MM.1S (cell line): Measurements from ENCODE around the gene DIAPH3.

Experiments used
- DNase-seq: peaks from one replicate; pipeline ENCODE4 v3.0.0-alpha.2; 2015
- H2AFZ ChIP-seq: fragments of 300-600 bp; sonication (generic); 2 replicates; pipeline ENCODE4 v1.6.0; 2016; ENCODE audit warnings: antibody characterized with exemption, low read length
- H3F3A ChIP-seq: fragments of 300-600 bp; sonication (generic); 2 replicates; pipeline ENCODE4 v1.6.1; 2016; ENCODE audit warnings: mild to moderate bottlenecking, antibody characterized with exemption, low read length, moderate library complexity, mixed read lengths; ENCODE audit not compliant: insufficient read depth
- H3K27ac ChIP-seq: fragments of 300-600 bp; sonication (generic); 2 replicates; pipeline ENCODE4 v1.5.1; 2016; ENCODE audit warnings: mild to moderate bottlenecking, low read length
- H3K27me3 ChIP-seq: fragments of 300-600 bp; sonication (generic); replicated peaks from 2 replicates; pipeline ENCODE4 v1.6.0; 2016; ENCODE audit warnings: low read length; ENCODE audit not compliant: insufficient read depth
- H3K36me3 ChIP-seq: fragments of 300-600 bp; sonication (generic); replicated peaks from 2 replicates; pipeline ENCODE4 v1.6.1; 2016; ENCODE audit warnings: mild to moderate bottlenecking, low read length, mixed read lengths; ENCODE audit not compliant: insufficient read depth
- H3K4me1 ChIP-seq: fragments of 300-600 bp; sonication (generic); 2 replicates; pipeline ENCODE4 v1.6.1; 2016; ENCODE audit warnings: low read length, mixed read lengths
- H3K4me2 ChIP-seq: fragments of 300-600 bp; sonication (generic); 2 replicates; pipeline ENCODE4 v1.6.0; 2016; ENCODE audit warnings: low read depth, low read length
- H3K4me3 ChIP-seq: fragments of 300-600 bp; sonication (generic); 2 replicates; pipeline ENCODE4 v1.5.1; 2016; ENCODE audit warnings: low read length, mixed read lengths
- H3K79me2 ChIP-seq: fragments of 300-600 bp; sonication (generic); 2 replicates; pipeline ENCODE4 v1.6.1; 2016; ENCODE audit warnings: mixed run types, low read length, mixed read lengths
- H3K9ac ChIP-seq: fragments of 300-600 bp; sonication (generic); 2 replicates; pipeline ENCODE4 v1.6.1; 2016; ENCODE audit warnings: low read length, mixed read lengths
- H3K9me2 ChIP-seq: fragments of 300-600 bp; sonication (generic); replicated peaks from 2 replicates; pipeline ENCODE4 v1.6.1; 2016; ENCODE audit warnings: mild to moderate bottlenecking, low read length, mixed read lengths; ENCODE audit not compliant: insufficient read depth
- H3K9me3 ChIP-seq: fragments of 300-600 bp; sonication (generic); replicated peaks from 2 replicates; pipeline ENCODE4 v1.6.1; 2016; ENCODE audit warnings: mild to moderate bottlenecking, low read length, mixed read lengths; ENCODE audit not compliant: insufficient read depth
- H4K20me1 ChIP-seq: fragments of 300-600 bp; sonication (generic); 2 replicates; pipeline ENCODE4 v1.6.1; 2016; ENCODE audit warnings: mild to moderate bottlenecking, low read length, moderate library complexity, mixed read lengths; ENCODE audit not compliant: insufficient read depth
- EZH2 ChIP-seq: fragments of 300-600 bp; sonication (generic); optimal IDR thresholded peaks from 2 replicates; pipeline ENCODE3; 2017; ENCODE audit warnings: low read depth, mild to moderate bottlenecking, antibody characterized with exemption, low read length, mixed read lengths
- EZH2phosphoT487 ChIP-seq: fragments of 300-600 bp; sonication (generic); IDR thresholded peaks from 2 replicates; pipeline ENCODE4 v1.6.1; 2018; ENCODE audit warnings: antibody characterized with exemption, low read length
- TF ChIP-seq, protein P1 (sequence below): fragments of 300-600 bp; sonication (generic); IDR thresholded peaks from 2 replicates; pipeline ENCODE4 v1.5.1; 2016; ENCODE audit warnings: antibody characterized with exemption, low read length, mixed read lengths

DIAPH3 gene

DNA sequence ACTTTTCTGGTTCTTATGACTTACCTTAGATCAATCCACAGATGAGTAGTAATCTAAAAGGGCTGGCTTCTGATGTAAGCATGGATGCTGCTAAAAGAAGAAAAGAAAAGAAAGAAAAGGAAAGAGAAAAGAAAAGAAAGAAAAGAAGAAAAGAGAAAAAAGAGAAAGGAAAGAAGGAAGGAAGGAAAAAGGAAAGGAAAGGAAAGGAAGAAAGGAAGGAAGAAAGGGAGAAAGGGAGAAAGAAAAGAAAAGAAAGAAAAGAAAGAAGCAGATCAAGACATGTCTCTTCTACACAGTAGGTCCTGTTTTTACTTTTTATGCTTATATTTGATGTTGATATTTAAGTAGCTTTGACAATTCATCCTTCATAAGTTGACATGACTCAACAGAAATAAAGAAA lies 421.3 kb downstream of the DIAPH3 start:
- Histone ChIP-seq H3K9me3 (no peaks in the 10 kb centered on the region), H2AFZ (no peak overlapping the region)
- no peak for TF ChIP-seq EZH2phosphoT487
- TF ChIP-seq, protein P1, sequence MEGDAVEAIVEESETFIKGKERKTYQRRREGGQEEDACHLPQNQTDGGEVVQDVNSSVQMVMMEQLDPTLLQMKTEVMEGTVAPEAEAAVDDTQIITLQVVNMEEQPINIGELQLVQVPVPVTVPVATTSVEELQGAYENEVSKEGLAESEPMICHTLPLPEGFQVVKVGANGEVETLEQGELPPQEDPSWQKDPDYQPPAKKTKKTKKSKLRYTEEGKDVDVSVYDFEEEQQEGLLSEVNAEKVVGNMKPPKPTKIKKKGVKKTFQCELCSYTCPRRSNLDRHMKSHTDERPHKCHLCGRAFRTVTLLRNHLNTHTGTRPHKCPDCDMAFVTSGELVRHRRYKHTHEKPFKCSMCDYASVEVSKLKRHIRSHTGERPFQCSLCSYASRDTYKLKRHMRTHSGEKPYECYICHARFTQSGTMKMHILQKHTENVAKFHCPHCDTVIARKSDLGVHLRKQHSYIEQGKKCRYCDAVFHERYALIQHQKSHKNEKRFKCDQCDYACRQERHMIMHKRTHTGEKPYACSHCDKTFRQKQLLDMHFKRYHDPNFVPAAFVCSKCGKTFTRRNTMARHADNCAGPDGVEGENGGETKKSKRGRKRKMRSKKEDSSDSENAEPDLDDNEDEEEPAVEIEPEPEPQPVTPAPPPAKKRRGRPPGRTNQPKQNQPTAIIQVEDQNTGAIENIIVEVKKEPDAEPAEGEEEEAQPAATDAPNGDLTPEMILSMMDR, result no peak
- no peak for TF ChIP-seq EZH2

DNA sequence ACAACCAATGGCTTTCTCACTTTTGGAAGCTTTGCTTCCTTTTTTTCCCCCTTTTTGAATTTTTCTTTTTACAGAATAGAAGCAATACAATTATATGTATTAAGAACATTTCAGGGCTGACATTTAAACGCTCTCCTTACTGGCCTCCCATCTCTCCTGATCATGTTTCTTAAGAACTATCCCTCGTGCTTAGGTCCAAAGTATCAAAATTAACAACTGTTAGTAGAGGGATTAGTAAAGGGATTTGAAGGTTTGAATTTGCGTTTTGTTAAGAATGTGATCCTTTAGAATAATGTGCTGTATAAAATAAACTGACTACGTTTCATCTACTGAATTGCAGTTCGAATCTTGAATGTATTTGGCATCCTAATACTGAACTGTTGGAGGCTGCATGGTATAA lies 424.8 kb downstream of the DIAPH3 start:
- Histone ChIP-seq H3K79me2 (no peaks in the 10 kb centered on the region), H3K27me3 (no peaks in the 10 kb centered on the region), H3K9ac (no peak overlapping the region), H3K36me3 (no peaks in the 10 kb centered on the region), H3K9me2 (no peaks in the 10 kb centered on the region), H3K9me3 (no peaks in the 10 kb centered on the region), H2AFZ (no peak overlapping the region), H3F3A (no peaks in the 10 kb centered on the region), H3K4me3 (no peak overlapping the region), H3K4me1 (no peaks in the 10 kb centered on the region), H3K4me2 (no peak overlapping the region), H3K27ac (no peak overlapping the region), H4K20me1 (no peaks in the 10 kb centered on the region)
- no peak for DNase-seq
- TF ChIP-seq, protein P1, result no peak
- TF ChIP-seq EZH2phosphoT487, result no peak
- no peak for TF ChIP-seq EZH2

More for the DNA sequence above, 421.3 kb downstream of the DIAPH3 start:
- no peak overlapping the region for H3K9ac ChIP-seq
- H3K36me3 ChIP-seq, result no peaks in the 10 kb centered on the region
- no peaks in the 10 kb centered on the region for H3K27me3 ChIP-seq
- H3K79me2 ChIP-seq, result no peaks in the 10 kb centered on the region
- H3K9me2 ChIP-seq, result no peaks in the 10 kb centered on the region
- no peak overlapping the region for H3K27ac ChIP-seq
- H3K4me2 ChIP-seq, result no peak overlapping the region
- H3F3A ChIP-seq, result peaks cover 13% of the 10 kb centered on the region; the same call in 1 of the 2 replicates
- no peak for DNase-seq
- H3K4me1 ChIP-seq, result peaks cover 23% of the 10 kb centered on the region
- H4K20me1 ChIP-seq, result no peaks in the 10 kb centered on the region
- H3K4me3 ChIP-seq, result no peak overlapping the region

DNA sequence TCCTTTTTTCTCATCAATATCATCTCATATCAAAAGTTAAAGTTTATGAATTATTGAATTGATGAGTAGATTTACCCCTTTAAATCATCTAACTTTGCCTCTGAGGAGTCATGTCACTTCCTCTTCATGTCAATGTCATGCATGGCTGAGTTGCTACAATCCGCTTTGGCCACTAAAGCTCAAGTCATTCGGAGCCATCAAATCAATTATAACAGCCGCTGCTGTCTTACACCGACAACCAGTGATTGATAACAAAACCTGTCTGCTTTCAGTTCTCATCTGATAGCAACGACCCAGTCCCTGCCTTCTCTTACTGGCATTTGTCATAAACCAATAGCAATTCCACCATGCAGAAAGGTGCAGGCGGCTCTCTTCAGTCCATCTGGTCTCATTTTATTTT lies 429.3 kb downstream of the DIAPH3 start:
- Histone ChIP-seq H3K36me3 (no peaks in the 10 kb centered on the region), H3K79me2 (no peaks in the 10 kb centered on the region), H4K20me1 (no peaks in the 10 kb centered on the region), H3K27me3 (no peaks in the 10 kb centered on the region), H3K9me3 (no peaks in the 10 kb centered on the region), H3K4me1 (no peaks in the 10 kb centered on the region), H3K4me3 (no peak overlapping the region), H3K9me2 (no peaks in the 10 kb centered on the region), H2AFZ (no peak overlapping the region), H3F3A (no peaks in the 10 kb centered on the region), H3K27ac (no peak overlapping the region), H3K9ac (no peak overlapping the region), H3K4me2 (no peak overlapping the region)
- TF ChIP-seq EZH2 (no peak), EZH2phosphoT487 (no peak)
- TF ChIP-seq, protein P1, result no peak
- no peak for DNase-seq
